ENCODE data around the gene VPS39.

VPS39 gene

GRCh38 chr15:42143866-42144625 lies 64.1 kb downstream of the VPS39 start:
- no peak overlapping the region for H3K4me3 ChIP-seq (replicated peaks; ENCODE audit: insufficient read depth, low read length)
- DNase-seq (ENCODE audit: low read depth in 1 of 2, low spot score in 1 of 2), result no peak
- no peak overlapping the region for H3K27ac ChIP-seq (replicated peaks)
- TF ChIP-seq POLR2AphosphoS5 (IDR thresholded peaks at IDR 0.05; ENCODE audit: low read depth) (no peak), SPI1 (IDR thresholded peaks at IDR 0.05; ENCODE audit: borderline replicate concordance, low read depth) (no peak), GABPA (IDR thresholded peaks at IDR 0.05; ENCODE audit: low read depth) (no peak), CTCF (IDR thresholded peaks at IDR 0.05; ENCODE audit: insufficient read depth, low read length) (no peak)
- TF ChIP-seq, protein P1, sequence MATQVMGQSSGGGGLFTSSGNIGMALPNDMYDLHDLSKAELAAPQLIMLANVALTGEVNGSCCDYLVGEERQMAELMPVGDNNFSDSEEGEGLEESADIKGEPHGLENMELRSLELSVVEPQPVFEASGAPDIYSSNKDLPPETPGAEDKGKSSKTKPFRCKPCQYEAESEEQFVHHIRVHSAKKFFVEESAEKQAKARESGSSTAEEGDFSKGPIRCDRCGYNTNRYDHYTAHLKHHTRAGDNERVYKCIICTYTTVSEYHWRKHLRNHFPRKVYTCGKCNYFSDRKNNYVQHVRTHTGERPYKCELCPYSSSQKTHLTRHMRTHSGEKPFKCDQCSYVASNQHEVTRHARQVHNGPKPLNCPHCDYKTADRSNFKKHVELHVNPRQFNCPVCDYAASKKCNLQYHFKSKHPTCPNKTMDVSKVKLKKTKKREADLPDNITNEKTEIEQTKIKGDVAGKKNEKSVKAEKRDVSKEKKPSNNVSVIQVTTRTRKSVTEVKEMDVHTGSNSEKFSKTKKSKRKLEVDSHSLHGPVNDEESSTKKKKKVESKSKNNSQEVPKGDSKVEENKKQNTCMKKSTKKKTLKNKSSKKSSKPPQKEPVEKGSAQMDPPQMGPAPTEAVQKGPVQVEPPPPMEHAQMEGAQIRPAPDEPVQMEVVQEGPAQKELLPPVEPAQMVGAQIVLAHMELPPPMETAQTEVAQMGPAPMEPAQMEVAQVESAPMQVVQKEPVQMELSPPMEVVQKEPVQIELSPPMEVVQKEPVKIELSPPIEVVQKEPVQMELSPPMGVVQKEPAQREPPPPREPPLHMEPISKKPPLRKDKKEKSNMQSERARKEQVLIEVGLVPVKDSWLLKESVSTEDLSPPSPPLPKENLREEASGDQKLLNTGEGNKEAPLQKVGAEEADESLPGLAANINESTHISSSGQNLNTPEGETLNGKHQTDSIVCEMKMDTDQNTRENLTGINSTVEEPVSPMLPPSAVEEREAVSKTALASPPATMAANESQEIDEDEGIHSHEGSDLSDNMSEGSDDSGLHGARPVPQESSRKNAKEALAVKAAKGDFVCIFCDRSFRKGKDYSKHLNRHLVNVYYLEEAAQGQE (IDR thresholded peaks at IDR 0.05; ENCODE audit: insufficient replicate concordance, low read depth), result no peak
- no peaks in the 10 kb centered on the region for H3K27me3 ChIP-seq (ENCODE audit: insufficient read depth, poor library complexity, severe bottlenecking)

GRCh38 chr15:42143356-42143755 lies 64.7 kb downstream of the VPS39 start:
- no peak for TF ChIP-seq POLR2AphosphoS5 (IDR thresholded peaks at IDR 0.05; ENCODE audit: low read depth)
- no peaks in the 10 kb centered on the region for H3K27me3 ChIP-seq (ENCODE audit: insufficient read depth, poor library complexity, severe bottlenecking)
- H3K4me3 ChIP-seq (replicated peaks; ENCODE audit: insufficient read depth, low read length), result no peak overlapping the region
- no peak overlapping the region for H3K27ac ChIP-seq (replicated peaks)
- DNase-seq (ENCODE audit: low read depth in 1 of 2, low spot score in 1 of 2), result no peak

DNA sequence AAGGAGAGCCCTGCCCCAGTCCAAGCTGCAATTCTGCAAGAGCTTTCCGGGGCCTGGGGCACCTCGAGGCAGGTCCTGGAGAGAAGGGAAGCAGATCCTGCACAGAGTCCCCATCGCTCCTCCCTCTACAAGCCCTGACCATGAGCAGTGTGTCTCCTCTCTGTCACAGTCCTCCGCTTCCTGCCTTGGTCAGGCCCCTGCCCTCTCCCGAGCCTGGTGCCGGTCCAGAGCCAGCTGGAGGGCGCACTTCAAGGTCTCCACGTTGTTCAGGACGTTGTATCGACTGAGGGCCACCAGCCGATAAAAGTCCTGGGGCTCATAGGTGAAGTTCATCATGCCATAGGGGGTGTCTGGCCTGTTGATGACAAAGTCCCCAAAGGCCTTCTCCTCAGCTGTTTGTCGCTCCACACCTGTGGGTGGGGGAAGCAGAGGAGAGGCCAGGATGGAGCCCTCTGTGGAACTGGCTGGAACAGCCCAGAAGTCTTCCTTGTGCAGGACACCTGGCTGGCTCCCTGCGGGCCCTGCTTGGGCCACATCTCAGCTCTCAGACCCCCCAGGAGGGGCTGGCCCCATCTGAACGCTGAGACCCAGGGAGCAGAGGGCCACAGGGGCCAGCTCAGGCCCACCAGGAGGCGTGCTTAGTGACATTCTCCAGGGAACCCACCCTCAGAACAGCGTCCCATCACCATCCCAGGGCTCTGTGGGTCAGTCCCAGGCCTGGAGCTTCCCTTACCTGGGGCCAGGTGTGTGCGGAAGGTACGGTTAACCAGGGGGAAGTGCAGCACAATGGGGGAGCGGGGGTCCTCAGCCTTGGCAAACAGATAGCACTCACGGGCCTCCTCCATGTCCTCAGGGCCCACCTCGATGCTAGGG lies 66.1 kb downstream of the VPS39 start:
- Histone ChIP-seq H3K27me3 (ENCODE audit: insufficient read depth, poor library complexity, severe bottlenecking) (no peaks in the 10 kb centered on the region), H3K4me3 (replicated peaks; ENCODE audit: insufficient read depth, low read length) (no peak overlapping the region), H3K27ac (replicated peaks) (no peak overlapping the region)
- TF ChIP-seq, protein P1 (IDR thresholded peaks at IDR 0.05; ENCODE audit: insufficient replicate concordance, low read depth), result no peak
- TF ChIP-seq CTCF (IDR thresholded peaks at IDR 0.05; ENCODE audit: insufficient read depth, low read length), result no peak
- TF ChIP-seq GABPA (IDR thresholded peaks at IDR 0.05; ENCODE audit: low read depth), result no peak
- no peak for TF ChIP-seq POLR2AphosphoS5 (IDR thresholded peaks at IDR 0.05; ENCODE audit: low read depth)
- TF ChIP-seq SPI1 (IDR thresholded peaks at IDR 0.05; ENCODE audit: borderline replicate concordance, low read depth), result no peak
- DNase-seq (ENCODE audit: low read depth in 1 of 2, low spot score in 1 of 2), result no peak

- DNase-seq (ENCODE audit: low read depth in 1 of 2, low spot score in 1 of 2), result no peak
- TF ChIP-seq SPI1 (IDR thresholded peaks at IDR 0.05; ENCODE audit: borderline replicate concordance, low read depth) (no peak), GABPA (IDR thresholded peaks at IDR 0.05; ENCODE audit: low read depth) (no peak), POLR2AphosphoS5 (IDR thresholded peaks at IDR 0.05; ENCODE audit: low read depth) (no peak), CTCF (IDR thresholded peaks at IDR 0.05; ENCODE audit: insufficient read depth, low read length) (no peak)
- TF ChIP-seq, protein P1 (IDR thresholded peaks at IDR 0.05; ENCODE audit: insufficient replicate concordance, low read depth), result no peak
- Histone ChIP-seq H3K4me3 (replicated peaks; ENCODE audit: insufficient read depth, low read length) (no peak overlapping the region), H3K27ac (replicated peaks) (no peak overlapping the region), H3K27me3 (ENCODE audit: insufficient read depth, poor library complexity, severe bottlenecking) (no peaks in the 10 kb centered on the region)
Observed at GRCh38 chr15:42141246-42141645, 66.9 kb downstream of the VPS39 start.

Measured in HL-60 (cell line).